Hepatocyte (in vitro differentiated cells): Measurements from ENCODE around the gene FOXF1. TPM values are rescaled to one million over a fixed set of nuclear protein-coding genes. Genes with fewer than 3 reads are reported as not detected.

Experiments
- DNase-seq: peaks from one replicate; pipeline ENCODE4 v3.0.0-alpha.2; 2016; ENCODE audit warnings: low spot score
- H2AFZ ChIP-seq: fragments of 200-600 bp; sonication (generic); 2 replicates; pipeline ENCODE4 v1.6.0; 2016; ENCODE audit warnings: antibody characterized with exemption, mild to moderate bottlenecking
- H3K27ac ChIP-seq: fragments of 200-600 bp; sonication (generic); 2 replicates; pipeline ENCODE4 v1.5.1; 2016; ENCODE audit warnings: mild to moderate bottlenecking
- H3K27me3 ChIP-seq: fragments of 200-600 bp; sonication (generic); 2 replicates; pipeline ENCODE4 v1.6.1; 2016
- H3K36me3 ChIP-seq: fragments of 200-600 bp; sonication (generic); replicated peaks from 2 replicates; pipeline ENCODE4 v1.5.1; 2016; ENCODE audit warnings: low read depth; ENCODE audit not compliant: insufficient read depth
- H3K4me1 ChIP-seq: fragments of 200-600 bp; sonication (generic); 2 replicates; pipeline ENCODE4 v1.5.1; 2016; ENCODE audit warnings: mild to moderate bottlenecking, moderate library complexity; ENCODE audit not compliant: insufficient read depth
- H3K4me2 ChIP-seq: fragments of 200-600 bp; sonication (generic); 2 replicates; pipeline ENCODE4 v1.6.0; 2016
- H3K4me3 ChIP-seq: fragments of 200-600 bp; sonication (generic); 2 replicates; pipeline ENCODE4 v1.5.1; 2016; ENCODE audit warnings: mild to moderate bottlenecking
- H3K79me2 ChIP-seq: fragments of 200-600 bp; sonication (generic); 2 replicates; pipeline ENCODE4 v1.6.0; 2017; ENCODE audit warnings: mild to moderate bottlenecking
- H3K9me2 ChIP-seq: fragments of 200-600 bp; sonication (generic); replicated peaks from 2 replicates; pipeline ENCODE4 v1.6.0; 2017; ENCODE audit warnings: mild to moderate bottlenecking; ENCODE audit not compliant: insufficient read depth
- H3K9me3 ChIP-seq: fragments of 200-600 bp; sonication (generic); 2 replicates; pipeline ENCODE4 v1.5.1; 2016; ENCODE audit warnings: low read depth, mild to moderate bottlenecking
- H4K20me1 ChIP-seq: fragments of 200-600 bp; sonication (generic); 2 replicates; pipeline ENCODE4 v1.6.0; 2016; ENCODE audit warnings: mild to moderate bottlenecking; ENCODE audit not compliant: insufficient read depth, poor library complexity, severe bottlenecking
- CTCF ChIP-seq: fragments of 200-600 bp; sonication (generic); IDR thresholded peaks from 2 replicates; pipeline ENCODE4 v1.5.1; 2016; ENCODE audit warnings: antibody characterized with exemption, mild to moderate bottlenecking; ENCODE audit not compliant: poor library complexity
- EZH2 ChIP-seq: fragments of 200-600 bp; sonication (generic); IDR thresholded peaks from 2 replicates; pipeline ENCODE4 v1.6.1; 2016; ENCODE audit warnings: antibody characterized with exemption, mild to moderate bottlenecking, borderline replicate concordance
- EZH2phosphoT487 ChIP-seq: fragments of 200-600 bp; sonication (generic); IDR thresholded peaks from one replicate; pipeline ENCODE4 v1.6.1; 2018; ENCODE audit warnings: antibody characterized with exemption, mild to moderate bottlenecking, low read depth, moderate library complexity; ENCODE audit not compliant: unreplicated experiment, severe bottlenecking
- WGBS: methylation state at CpG from one replicate; pipeline ENCODE4 v1.1.6; 2016; ENCODE audit warnings: low lambda C conversion rate; ENCODE audit errors: missing lambda C conversion rate; 5-methylcytosine and 5-hydroxymethylcytosine counted together
- polyA plus RNA-seq: library from polyadenylated mRNA; unstranded; fragments of >200 nt; fragmentation: Nextera tagmentation; extraction: Ambion mirVana; gene quantifications from 2 replicates; pipeline ENCODE4 v1.2.1, GENCODE V29; 2016
- total RNA-seq: library from RNA; depleted of rRNA; stranded (reverse); fragments of >200 nt; gene quantifications from 2 replicates; pipeline ENCODE4 v1.2.3, GENCODE V29; 2014

The FOXF1 gene
- total and polyA plus RNA-seq, 2 experiments from 2014 or later = 26.8 to 37.4 TPM

- H3K27me3 ChIP-seq = peaks cover 32% of the 10 kb centered on the region
These were observed 24.6 kb upstream of the FOXF1 start for GRCh38 chr16:86485746-86486145.

GRCh38 chr16:86490859-86491639 is 19.3 kb upstream of the FOXF1 start:
- H3K27ac ChIP-seq = no peak overlapping the region
- WGBS = 71% methylated on average over 13 of the region's 13 CpGs
- TF ChIP-seq CTCF = no peak
- TF ChIP-seq EZH2phosphoT487 = no peak
- no peak for TF ChIP-seq EZH2
- no peaks in the 10 kb centered on the region for H3K36me3 ChIP-seq
- H3K9me2 ChIP-seq = no peaks in the 10 kb centered on the region
- no peaks in the 10 kb centered on the region for H3K9me3 ChIP-seq
- no peak overlapping the region for H3K4me3 ChIP-seq
- no peak overlapping the region for H2AFZ ChIP-seq
- H4K20me1 ChIP-seq = peaks cover 2% of the 10 kb centered on the region
- H3K79me2 ChIP-seq = peaks cover 66% of the 10 kb centered on the region
- no peak overlapping the region for H3K4me2 ChIP-seq
- peaks cover 85% of the 10 kb centered on the region for H3K27me3 ChIP-seq
- H3K4me1 ChIP-seq = peaks cover 18% of the 10 kb centered on the region
- no peak for DNase-seq

More at GRCh38 chr16:86485746-86486145, 24.6 kb upstream of the FOXF1 start:
- H3K36me3 ChIP-seq = no peaks in the 10 kb centered on the region
- DNase-seq = no peak
- TF ChIP-seq CTCF = no peak
- TF ChIP-seq EZH2 = no peak
- no peak for TF ChIP-seq EZH2phosphoT487
- H3K9me3 ChIP-seq = no peaks in the 10 kb centered on the region
- no peaks in the 10 kb centered on the region for H3K9me2 ChIP-seq
- H3K4me2 ChIP-seq = no peak overlapping the region
- no peaks in the 10 kb centered on the region for H3K4me1 ChIP-seq
- no peak overlapping the region for H2AFZ ChIP-seq
- peaks cover 18% of the 10 kb centered on the region for H3K79me2 ChIP-seq
- no peak overlapping the region for H3K27ac ChIP-seq
- 76% methylated on average over 3 of the region's 3 CpGs for WGBS
- H3K4me3 ChIP-seq = no peak overlapping the region
- peaks cover 4% of the 10 kb centered on the region for H4K20me1 ChIP-seq

- H3K4me3 ChIP-seq = no peak overlapping the region
- H3K9me3 ChIP-seq = no peaks in the 10 kb centered on the region
- peaks cover 91% of the 10 kb centered on the region for H3K27me3 ChIP-seq
- H2AFZ ChIP-seq = no peak overlapping the region
- H3K79me2 ChIP-seq = peaks cover 72% of the 10 kb centered on the region
- H3K9me2 ChIP-seq = no peaks in the 10 kb centered on the region
- no peak for DNase-seq
- WGBS = 83% methylated on average over 7 of the region's 7 CpGs
- peaks cover 2% of the 10 kb centered on the region for H4K20me1 ChIP-seq
- no peak overlapping the region for H3K4me2 ChIP-seq
- TF ChIP-seq EZH2 = no peak
- no peak for TF ChIP-seq CTCF
- no peak for TF ChIP-seq EZH2phosphoT487
- no peaks in the 10 kb centered on the region for H3K36me3 ChIP-seq
- peaks cover 18% of the 10 kb centered on the region for H3K4me1 ChIP-seq
- no peak overlapping the region for H3K27ac ChIP-seq
These were observed 18.7 kb upstream of the FOXF1 start for GRCh38 chr16:86491640-86492023.
